HCT116 (cell line): ENCODE measurements around the gene RNH1. TPM values are rescaled to one million over a fixed set of nuclear protein-coding genes. Genes with fewer than 3 reads are reported as not detected.

Experiments
- ATAC-seq: fragments of 200-7000 bp; cut with Tn5 transposase; 2 replicates; pipeline ENCODE4 v1.9.1; 2020; ENCODE audit warnings: mild to moderate bottlenecking, moderate library complexity
- BruUV-seq: library from RNA; stranded (reverse); fragments of 400-500 nt; replicated peaks from 2 replicates; lab custom pipeline; 2021; lab: Mats Ljungman, UMichigan
- CTCF ChIA-PET: fragments of 300-600 bp; sonication (Branson Sonifier 250); formaldehyde crosslinking; loops from one replicate; lab custom pipeline; 2021; ENCODE audit warnings: antibody characterized with exemption; lab: Charles Lee
- POLR2A ChIA-PET: fragments of 300-600, 350-600 bp; sonication (Branson Sonifier 250); formaldehyde crosslinking; loops from one replicate; lab custom pipeline; 2021; ENCODE audit warnings: antibody characterized with exemption; lab: Charles Lee
- RAD21 ChIA-PET, 2 experiments: fragments of 300-600 bp; sonication (Branson Sonifier 250); formaldehyde crosslinking; loops; one replicate each; lab custom pipeline; 2023; ENCODE audit warnings: low total read pairs in 2 of 2; ENCODE audit not compliant: uncharacterized antibody in 2 of 2, unreplicated experiment in 2 of 2, low non-redundant PET in 1 of 2; lab: Charles Lee
- DNase-seq: peaks from one replicate; pipeline ENCODE4 v3.0.0-alpha.2; 2010; ENCODE audit warnings: low read depth, low spot score
- H2AFZ ChIP-seq: fragments of 200-600 bp; shearing (Covaris generic), sonication (generic); 2 replicates; pipeline ENCODE4 v1.6.1; 2017; ENCODE audit warnings: low read depth, mixed run types, mixed read lengths, antibody characterized with exemption, low read length; ENCODE audit not compliant: poor library complexity, severe bottlenecking
- H3K27ac ChIP-seq: 2 replicates; pipeline ENCODE4 v1.5.1; 2012; ENCODE audit warnings: low read depth, low read length
- H3K27me3 ChIP-seq: fragments of 200-600 bp; sonication (generic); 2 replicates; pipeline ENCODE4 v1.6.1; 2016; ENCODE audit warnings: mixed run types, low read length, mixed read lengths; ENCODE audit not compliant: insufficient read depth
- H3K36me3 ChIP-seq, 2 experiments: fragments of 200-500 bp in 1 of 2; fragments of 200-600 bp in 1 of 2; sonication (Bioruptor generic) in 1 of 2; sonication (generic) in 1 of 2; 2 replicates each; pipeline versions ENCODE4 v1.5.1 to v1.6.1; 2014 to 2016; ENCODE audit warnings: low read length in 2 of 2, inconsistent platforms in 1 of 2, mixed read lengths in 1 of 2, mixed run types in 1 of 2; ENCODE audit not compliant: insufficient read depth in 2 of 2, control insufficient read depth in 1 of 2
- H3K4me1 ChIP-seq, 2 experiments: fragments of 200-600 bp in 1 of 2; sonication (generic) in 1 of 2; 2 replicates each; pipeline versions ENCODE4 v1.5.1 to v1.6.1; 2012 to 2017; ENCODE audit warnings: low read length in 2 of 2, inconsistent platforms in 1 of 2, mild to moderate bottlenecking in 1 of 2, mixed read lengths in 1 of 2, mixed run types in 1 of 2, moderate library complexity in 1 of 2; ENCODE audit not compliant: insufficient read depth in 2 of 2, control insufficient read depth in 1 of 2
- H3K4me2 ChIP-seq: fragments of 200-600 bp; sonication (generic); 2 replicates; pipeline ENCODE4 v1.6.1; 2017; ENCODE audit warnings: mixed run types, low read length, mixed read lengths
- H3K4me3 ChIP-seq, 2 experiments: fragments of 200-600 bp in 1 of 2; sonication (generic) in 1 of 2; replicated peaks in 1 of 2; 2 replicates each; pipeline ENCODE4 v1.5.1; 2011 to 2016; ENCODE audit warnings: low read length in 2 of 2, control low read depth in 1 of 2, low read depth in 1 of 2, mild to moderate bottlenecking in 1 of 2, mixed read lengths in 1 of 2, mixed run types in 1 of 2
- H3K79me2 ChIP-seq: fragments of 200-600 bp; sonication (generic); 2 replicates; pipeline ENCODE4 v1.6.1; 2017; ENCODE audit warnings: mild to moderate bottlenecking, mixed run types, low read length, moderate library complexity, mixed read lengths; ENCODE audit not compliant: insufficient read depth
- H3K9ac ChIP-seq: fragments of 200-600 bp; sonication (generic); 2 replicates; pipeline ENCODE4 v1.6.1; 2016; ENCODE audit warnings: low read length, mixed read lengths
- H3K9me2 ChIP-seq: fragments of 200-600 bp; sonication (generic), shearing (Covaris generic); 2 replicates; pipeline ENCODE4 v1.6.1; 2017; ENCODE audit warnings: mixed run types, mild to moderate bottlenecking, moderate library complexity; ENCODE audit not compliant: insufficient read depth
- H3K9me3 ChIP-seq, 2 experiments: fragments of 200-500 bp in 1 of 2; fragments of 200-600 bp in 1 of 2; sonication (Bioruptor generic) in 1 of 2; sonication (generic) in 1 of 2; 2 replicates each; pipeline ENCODE4 v1.6.1; 2014 to 2017; ENCODE audit warnings: low read length in 2 of 2, mixed read lengths in 2 of 2, inconsistent platforms in 1 of 2, low read depth in 1 of 2, mild to moderate bottlenecking in 1 of 2, mixed run types in 1 of 2, moderate library complexity in 1 of 2; ENCODE audit not compliant: control insufficient read depth in 1 of 2, insufficient read depth in 1 of 2
- H4K20me1 ChIP-seq: fragments of 200-600 bp; sonication (generic), shearing (Covaris generic); 2 replicates; pipeline ENCODE4 v1.6.1; 2017; ENCODE audit warnings: mixed run types, mild to moderate bottlenecking, moderate library complexity; ENCODE audit not compliant: insufficient read depth
- CBX3 ChIP-seq: IDR thresholded peaks from 2 replicates; pipeline ENCODE4 v1.6.1; 2012; ENCODE audit warnings: low read depth
- JUND ChIP-seq: IDR thresholded peaks from 2 replicates; pipeline ENCODE4 v1.6.1; 2012
- POLR2A ChIP-seq: IDR thresholded peaks from 2 replicates; pipeline ENCODE4 v1.7.0; 2011; ENCODE audit warnings: borderline replicate concordance; ENCODE audit not compliant: insufficient read depth, insufficient read length; ENCODE audit errors: extremely low read depth
- RAD21 ChIP-seq: IDR thresholded peaks from 2 replicates; pipeline ENCODE4 v1.6.1; 2012; ENCODE audit warnings: low read depth, mild to moderate bottlenecking
- SP1 ChIP-seq: IDR thresholded peaks from 2 replicates; pipeline ENCODE4 v1.6.1; 2012; ENCODE audit warnings: low read depth
- TCF7L2 ChIP-seq: IDR thresholded peaks from 2 replicates; pipeline ENCODE4 v1.7.0; 2011; ENCODE audit warnings: borderline replicate concordance, inconsistent platforms; ENCODE audit not compliant: insufficient read depth, insufficient read length; ENCODE audit errors: extremely low read depth
- ZNF274 ChIP-seq: fragments of 200-500 bp; sonication (Bioruptor generic); IDR thresholded peaks from 2 replicates; pipeline ENCODE4 v1.6.1; 2014; ENCODE audit warnings: mild to moderate bottlenecking, low read depth, low read length, inconsistent platforms
- intact Hi-C: fragments of 100-400 bp; cut with micrococcal nuclease; formaldehyde crosslinking; loops from 2 replicates; pipeline ENCODE4 v1.10.0; 2022
- total RNA-seq: library from RNA; stranded (reverse); gene quantifications from one replicate; pipeline ENCODE4 v1.2.1, GENCODE V29; 2021; ENCODE audit not compliant: unreplicated experiment
- TF ChIP-seq, protein P1 (sequence below), 3 experiments: fragments of 200-600 bp in 1 of 3; sonication (generic) in 1 of 3; IDR thresholded peaks in 2 of 3; conservative IDR thresholded peaks in 1 of 3; 2 replicates each; pipeline ENCODE4 v1.5.1; 2012 to 2017; ENCODE audit warnings: low read depth in 2 of 3, low read length in 2 of 3, antibody characterized with exemption in 1 of 3, borderline replicate concordance in 1 of 3, control low read depth in 1 of 3, mild to moderate bottlenecking in 1 of 3, mixed read lengths in 1 of 3, mixed run types in 1 of 3, moderate library complexity in 1 of 3; ENCODE audit not compliant: insufficient read depth in 1 of 3
- TF ChIP-seq, protein P2 (sequence below): IDR thresholded peaks from 2 replicates; pipeline ENCODE4 v1.6.1; 2012
- TF ChIP-seq, protein P3 (sequence below): IDR thresholded peaks from 2 replicates; pipeline ENCODE4 v1.6.1; 2012; ENCODE audit warnings: low read depth
- TF ChIP-seq, protein P4 (sequence below): IDR thresholded peaks from 2 replicates; pipeline ENCODE4 v1.6.1; 2012

RNH1 gene
- total RNA-seq, 1 experiment from 2014 or later, result 120 TPM

DNA sequence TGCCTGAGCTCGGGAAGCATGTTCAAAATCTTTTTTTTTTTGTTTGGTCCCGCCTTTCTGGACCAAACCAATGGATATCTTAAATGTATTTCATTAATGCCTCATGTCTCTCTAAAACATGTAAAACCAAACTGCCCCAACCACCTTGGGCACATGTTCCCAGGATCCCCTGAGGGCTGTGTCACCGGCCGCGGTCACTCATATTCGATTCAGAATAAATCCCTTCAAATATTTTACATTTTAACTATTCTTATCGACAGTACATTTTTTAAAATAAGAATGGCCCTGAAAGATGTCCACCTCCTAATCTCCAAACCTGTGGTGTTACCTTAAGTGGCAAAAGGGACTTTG lies 2.1 kb downstream of the RNH1 start (continued):
- TF ChIP-seq, protein P1, sequence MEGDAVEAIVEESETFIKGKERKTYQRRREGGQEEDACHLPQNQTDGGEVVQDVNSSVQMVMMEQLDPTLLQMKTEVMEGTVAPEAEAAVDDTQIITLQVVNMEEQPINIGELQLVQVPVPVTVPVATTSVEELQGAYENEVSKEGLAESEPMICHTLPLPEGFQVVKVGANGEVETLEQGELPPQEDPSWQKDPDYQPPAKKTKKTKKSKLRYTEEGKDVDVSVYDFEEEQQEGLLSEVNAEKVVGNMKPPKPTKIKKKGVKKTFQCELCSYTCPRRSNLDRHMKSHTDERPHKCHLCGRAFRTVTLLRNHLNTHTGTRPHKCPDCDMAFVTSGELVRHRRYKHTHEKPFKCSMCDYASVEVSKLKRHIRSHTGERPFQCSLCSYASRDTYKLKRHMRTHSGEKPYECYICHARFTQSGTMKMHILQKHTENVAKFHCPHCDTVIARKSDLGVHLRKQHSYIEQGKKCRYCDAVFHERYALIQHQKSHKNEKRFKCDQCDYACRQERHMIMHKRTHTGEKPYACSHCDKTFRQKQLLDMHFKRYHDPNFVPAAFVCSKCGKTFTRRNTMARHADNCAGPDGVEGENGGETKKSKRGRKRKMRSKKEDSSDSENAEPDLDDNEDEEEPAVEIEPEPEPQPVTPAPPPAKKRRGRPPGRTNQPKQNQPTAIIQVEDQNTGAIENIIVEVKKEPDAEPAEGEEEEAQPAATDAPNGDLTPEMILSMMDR (IDR thresholded peaks at IDR 0.05 in 2 of 3, conservative IDR thresholded peaks at IDR 0.05 in 1 of 3; ENCODE audit: borderline replicate concordance in 1 of 3, insufficient read depth in 1 of 3, low read depth in 2 of 3, low read length in 2 of 3), result no peak

DNA sequence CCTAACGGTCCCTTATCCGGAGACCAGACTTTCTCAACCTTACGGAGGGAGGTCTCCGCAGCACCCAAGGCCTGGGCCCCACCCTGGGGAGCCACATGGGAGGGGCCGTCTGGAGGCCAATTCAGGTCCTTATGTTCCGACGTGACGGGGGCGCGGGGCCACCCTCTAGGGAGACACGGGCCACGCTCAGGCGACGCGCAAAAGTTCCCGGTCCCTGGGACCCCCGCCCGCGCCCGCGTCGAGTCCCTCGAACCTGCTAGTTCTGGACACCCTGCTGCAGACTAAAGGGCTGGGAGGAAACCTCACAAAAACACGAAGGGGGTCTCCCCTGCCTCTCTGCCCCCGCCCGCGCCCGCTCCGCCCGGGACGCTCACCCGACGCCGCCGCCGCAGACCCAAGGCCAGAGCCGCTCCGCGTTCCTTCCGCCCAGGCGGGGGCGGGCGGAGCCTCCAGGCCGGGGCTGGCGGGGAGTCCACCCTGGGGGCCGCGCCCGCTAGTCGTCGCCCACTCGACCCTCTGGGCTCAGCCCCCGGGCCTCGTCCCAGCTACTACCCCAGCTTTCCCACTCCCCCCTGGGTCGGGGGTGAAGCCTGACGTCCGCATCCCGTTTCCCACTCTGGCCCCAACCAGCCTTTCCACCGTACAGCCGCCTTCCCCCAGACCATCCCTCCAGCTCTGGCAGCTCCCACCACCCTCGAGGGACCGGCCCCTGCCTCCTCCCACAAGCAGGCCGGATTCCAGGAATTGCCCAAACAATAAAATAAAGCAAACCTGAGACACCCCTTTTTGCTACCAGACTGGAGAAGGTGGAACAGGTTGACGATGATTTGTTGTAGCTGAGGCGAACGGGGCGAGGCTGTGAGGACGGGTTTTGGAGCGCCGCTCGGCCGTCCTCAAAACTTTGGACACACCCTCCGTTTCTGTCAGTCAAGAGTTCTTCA lies 2.7 kb downstream of the RNH1 start:
- no peak overlapping the region for H3K27ac ChIP-seq
- no peaks in the 10 kb centered on the region; a peak in 1 of 4 replicates for H3K9me3 ChIP-seq
- DNase-seq (no peak), ATAC-seq (no peak)
- no peak overlapping the region for H3K4me3 ChIP-seq
- peaks cover 7 to 17% of the 10 kb centered on the region in 2 experiments for H3K36me3 ChIP-seq
- H3K9ac ChIP-seq, result no peak overlapping the region
- no peaks in the 10 kb centered on the region for H3K27me3 ChIP-seq
- ChIA-PET CTCF (no interaction called here), RAD21 (no interaction called here)
- no peaks in the 10 kb centered on the region for H4K20me1 ChIP-seq
- intact Hi-C loops, result no loop called here
- no peak for TF ChIP-seq RAD21
- TF ChIP-seq, protein P2, sequence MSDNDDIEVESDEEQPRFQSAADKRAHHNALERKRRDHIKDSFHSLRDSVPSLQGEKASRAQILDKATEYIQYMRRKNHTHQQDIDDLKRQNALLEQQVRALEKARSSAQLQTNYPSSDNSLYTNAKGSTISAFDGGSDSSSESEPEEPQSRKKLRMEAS, result no peak
- TF ChIP-seq, protein P3, sequence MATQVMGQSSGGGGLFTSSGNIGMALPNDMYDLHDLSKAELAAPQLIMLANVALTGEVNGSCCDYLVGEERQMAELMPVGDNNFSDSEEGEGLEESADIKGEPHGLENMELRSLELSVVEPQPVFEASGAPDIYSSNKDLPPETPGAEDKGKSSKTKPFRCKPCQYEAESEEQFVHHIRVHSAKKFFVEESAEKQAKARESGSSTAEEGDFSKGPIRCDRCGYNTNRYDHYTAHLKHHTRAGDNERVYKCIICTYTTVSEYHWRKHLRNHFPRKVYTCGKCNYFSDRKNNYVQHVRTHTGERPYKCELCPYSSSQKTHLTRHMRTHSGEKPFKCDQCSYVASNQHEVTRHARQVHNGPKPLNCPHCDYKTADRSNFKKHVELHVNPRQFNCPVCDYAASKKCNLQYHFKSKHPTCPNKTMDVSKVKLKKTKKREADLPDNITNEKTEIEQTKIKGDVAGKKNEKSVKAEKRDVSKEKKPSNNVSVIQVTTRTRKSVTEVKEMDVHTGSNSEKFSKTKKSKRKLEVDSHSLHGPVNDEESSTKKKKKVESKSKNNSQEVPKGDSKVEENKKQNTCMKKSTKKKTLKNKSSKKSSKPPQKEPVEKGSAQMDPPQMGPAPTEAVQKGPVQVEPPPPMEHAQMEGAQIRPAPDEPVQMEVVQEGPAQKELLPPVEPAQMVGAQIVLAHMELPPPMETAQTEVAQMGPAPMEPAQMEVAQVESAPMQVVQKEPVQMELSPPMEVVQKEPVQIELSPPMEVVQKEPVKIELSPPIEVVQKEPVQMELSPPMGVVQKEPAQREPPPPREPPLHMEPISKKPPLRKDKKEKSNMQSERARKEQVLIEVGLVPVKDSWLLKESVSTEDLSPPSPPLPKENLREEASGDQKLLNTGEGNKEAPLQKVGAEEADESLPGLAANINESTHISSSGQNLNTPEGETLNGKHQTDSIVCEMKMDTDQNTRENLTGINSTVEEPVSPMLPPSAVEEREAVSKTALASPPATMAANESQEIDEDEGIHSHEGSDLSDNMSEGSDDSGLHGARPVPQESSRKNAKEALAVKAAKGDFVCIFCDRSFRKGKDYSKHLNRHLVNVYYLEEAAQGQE, result no peak
- no peak for TF ChIP-seq SP1
- no peak for TF ChIP-seq ZNF274
- no peak for TF ChIP-seq POLR2A
- no peak for TF ChIP-seq CBX3
- no peak for TF ChIP-seq JUND
- TF ChIP-seq TCF7L2, result no peak
- TF ChIP-seq, protein P4, sequence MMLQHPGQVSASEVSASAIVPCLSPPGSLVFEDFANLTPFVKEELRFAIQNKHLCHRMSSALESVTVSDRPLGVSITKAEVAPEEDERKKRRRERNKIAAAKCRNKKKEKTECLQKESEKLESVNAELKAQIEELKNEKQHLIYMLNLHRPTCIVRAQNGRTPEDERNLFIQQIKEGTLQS, result no peak
- TF ChIP-seq, all 23 proteins: peak for 0
- Histone ChIP-seq H2AFZ (no peak overlapping the region), H3K79me2 (peaks cover 45% of the 10 kb centered on the region), H3K4me2 (peak overlapping the region; percentile 95; the same call in 1 of the 2 replicates), H3K4me1 (peaks cover 6 to 22% of the 10 kb centered on the region in 2 experiments; a peak in 3 of 4 replicates), H3K9me2 (no peaks in the 10 kb centered on the region)
- POLR2A ChIA-PET, result no interaction called here
- BruUV-seq, result no TSS peak
